ENCODE results near the gene DYNLL1. TPM values are rescaled to one million over a fixed set of nuclear protein-coding genes. Genes with fewer than 3 reads are reported as not detected.

Gene DYNLL1
- total and polyA plus RNA-seq, 2 of the 13 experiments (the other 11 are each of a cell fraction or from before 2014, with no cell fraction given): 271 to 294 TPM

GRCh38 chr12:120528861-120529525 is 33.1 kb downstream of the DYNLL1 start, which contains the start of gene COQ5 (continued):
- TF ChIP-seq THAP8 (CRISPR knock-in tag; IDR thresholded peaks at IDR 0.05; ENCODE audit: borderline replicate concordance) (no peak), ZSCAN30 (CRISPR knock-in tag; IDR thresholded peaks at IDR 0.05) (no peak), NFATC3 (CRISPR knock-in tag; IDR thresholded peaks at IDR 0.05) (0 out of 2 replicates have a peak, but pooled peaks have one; percentile 6), NR2F6 (IDR thresholded peaks at IDR 0.05) (peak; percentile 57; the same call in 1 of the 2 replicates), NR2F6 (CRISPR knock-in tag; IDR thresholded peaks at IDR 0.05) (peak; percentile 75; the same call in 1 of the 2 replicates), RORA (CRISPR knock-in tag; IDR thresholded peaks at IDR 0.05) (no peak), PAWR (CRISPR knock-in tag; IDR thresholded peaks at IDR 0.05; ENCODE audit: borderline replicate concordance) (no peak), ATF2 (CRISPR knock-in tag; IDR thresholded peaks at IDR 0.05) (peak; percentile 94), MYNN (CRISPR knock-in tag; IDR thresholded peaks at IDR 0.05; ENCODE audit: low read depth) (no peak), ARNT (IDR thresholded peaks at IDR 0.05) (no peak), KLF6 (CRISPR knock-in tag; IDR thresholded peaks at IDR 0.05) (no peak), HCFC1 (IDR thresholded peaks at IDR 0.05; ENCODE audit: low read depth, low read length) (peak; percentile 42), PATZ1 (CRISPR knock-in tag; IDR thresholded peaks at IDR 0.05) (no peak), ZNF382 (CRISPR knock-in tag; IDR thresholded peaks at IDR 0.05; ENCODE audit: borderline replicate concordance) (no peak), CHD4 (IDR thresholded peaks at IDR 0.05; ENCODE audit: borderline replicate concordance, low read length) (no peak), HOXA7 (CRISPR knock-in tag; IDR thresholded peaks at IDR 0.05) (0 out of 2 replicates have a peak, but pooled peaks have one; percentile 31)
- TF ChIP-seq, protein P1, sequence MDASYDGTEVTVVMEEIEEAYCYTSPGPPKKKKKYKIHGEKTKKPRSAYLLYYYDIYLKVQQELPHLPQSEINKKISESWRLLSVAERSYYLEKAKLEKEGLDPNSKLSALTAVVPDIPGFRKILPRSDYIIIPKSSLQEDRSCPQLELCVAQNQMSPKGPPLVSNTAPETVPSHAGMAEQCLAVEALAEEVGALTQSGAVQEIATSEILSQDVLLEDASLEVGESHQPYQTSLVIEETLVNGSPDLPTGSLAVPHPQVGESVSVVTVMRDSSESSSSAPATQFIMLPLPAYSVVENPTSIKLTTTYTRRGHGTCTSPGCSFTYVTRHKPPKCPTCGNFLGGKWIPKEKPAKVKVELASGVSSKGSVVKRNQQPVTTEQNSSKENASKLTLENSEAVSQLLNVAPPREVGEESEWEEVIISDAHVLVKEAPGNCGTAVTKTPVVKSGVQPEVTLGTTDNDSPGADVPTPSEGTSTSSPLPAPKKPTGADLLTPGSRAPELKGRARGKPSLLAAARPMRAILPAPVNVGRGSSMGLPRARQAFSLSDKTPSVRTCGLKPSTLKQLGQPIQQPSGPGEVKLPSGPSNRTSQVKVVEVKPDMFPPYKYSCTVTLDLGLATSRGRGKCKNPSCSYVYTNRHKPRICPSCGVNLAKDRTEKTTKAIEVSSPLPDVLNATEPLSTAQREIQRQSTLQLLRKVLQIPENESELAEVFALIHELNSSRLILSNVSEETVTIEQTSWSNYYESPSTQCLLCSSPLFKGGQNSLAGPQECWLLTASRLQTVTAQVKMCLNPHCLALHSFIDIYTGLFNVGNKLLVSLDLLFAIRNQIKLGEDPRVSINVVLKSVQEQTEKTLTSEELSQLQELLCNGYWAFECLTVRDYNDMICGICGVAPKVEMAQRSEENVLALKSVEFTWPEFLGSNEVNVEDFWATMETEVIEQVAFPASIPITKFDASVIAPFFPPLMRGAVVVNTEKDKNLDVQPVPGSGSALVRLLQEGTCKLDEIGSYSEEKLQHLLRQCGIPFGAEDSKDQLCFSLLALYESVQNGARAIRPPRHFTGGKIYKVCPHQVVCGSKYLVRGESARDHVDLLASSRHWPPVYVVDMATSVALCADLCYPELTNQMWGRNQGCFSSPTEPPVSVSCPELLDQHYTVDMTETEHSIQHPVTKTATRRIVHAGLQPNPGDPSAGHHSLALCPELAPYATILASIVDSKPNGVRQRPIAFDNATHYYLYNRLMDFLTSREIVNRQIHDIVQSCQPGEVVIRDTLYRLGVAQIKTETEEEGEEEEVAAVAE (CRISPR knock-in tag; IDR thresholded peaks at IDR 0.05; ENCODE audit: borderline replicate concordance): peak; percentile 50; the same call in 1 of the 2 replicates
- TF ChIP-seq, protein P2, sequence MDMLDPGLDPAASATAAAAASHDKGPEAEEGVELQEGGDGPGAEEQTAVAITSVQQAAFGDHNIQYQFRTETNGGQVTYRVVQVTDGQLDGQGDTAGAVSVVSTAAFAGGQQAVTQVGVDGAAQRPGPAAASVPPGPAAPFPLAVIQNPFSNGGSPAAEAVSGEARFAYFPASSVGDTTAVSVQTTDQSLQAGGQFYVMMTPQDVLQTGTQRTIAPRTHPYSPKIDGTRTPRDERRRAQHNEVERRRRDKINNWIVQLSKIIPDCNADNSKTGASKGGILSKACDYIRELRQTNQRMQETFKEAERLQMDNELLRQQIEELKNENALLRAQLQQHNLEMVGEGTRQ (IDR thresholded peaks at IDR 0.05; ENCODE audit: low read depth, low read length): no peak
- TF ChIP-seq, protein P2 (CRISPR knock-in tag; IDR thresholded peaks at IDR 0.05; ENCODE audit: borderline replicate concordance): no peak
